Immature natural killer cell (primary cell): ENCODE data around the gene CHAD. TPM values are rescaled to one million over a fixed set of nuclear protein-coding genes. Genes with fewer than 3 reads are reported as not detected.

Source experiments
- DNase-seq, 3 donors: peaks; one replicate each; pipeline ENCODE4 v3.0.0; 2022; ENCODE audit warnings: mixed read lengths in 1 of 3
- H3K27ac Mint-ChIP-seq, 6 donors: one replicate each; pipeline ENCODE4 v1.8.0; 2020; ENCODE audit warnings: mixed read lengths in 6 of 6, mild to moderate bottlenecking in 5 of 6, inconsistent platforms in 4 of 6, moderate library complexity in 3 of 6
- H3K27me3 Mint-ChIP-seq, 3 donors: one replicate each; pipeline ENCODE4 v1.8.0; 2020 to 2021; ENCODE audit warnings: low read depth in 3 of 3, mild to moderate bottlenecking in 3 of 3, mixed read lengths in 3 of 3, moderate library complexity in 3 of 3, inconsistent platforms in 1 of 3
- H3K36me3 Mint-ChIP-seq, 3 donors: one replicate each; pipeline ENCODE4 v1.8.0; 2020; ENCODE audit warnings: mixed read lengths in 3 of 3, inconsistent platforms in 2 of 3, mild to moderate bottlenecking in 2 of 3
- H3K4me1 Mint-ChIP-seq, 2 donors: one replicate each; pipeline ENCODE4 v1.8.0; 2020; ENCODE audit warnings: inconsistent platforms in 2 of 2, mild to moderate bottlenecking in 2 of 2, mixed read lengths in 2 of 2, moderate library complexity in 1 of 2
- H3K4me3 Mint-ChIP-seq, 5 donors: one replicate each; pipeline ENCODE4 v1.8.0; 2020; ENCODE audit warnings: mild to moderate bottlenecking in 5 of 5, mixed read lengths in 5 of 5, inconsistent platforms in 3 of 5, moderate library complexity in 3 of 5
- H3K9me3 Mint-ChIP-seq, 6 donors: one replicate each; pipeline ENCODE4 v1.8.0; 2020; ENCODE audit warnings: mild to moderate bottlenecking in 6 of 6, mixed read lengths in 6 of 6, inconsistent platforms in 4 of 6, moderate library complexity in 3 of 6
- polyA plus RNA-seq, 3 donors: library from polyadenylated mRNA; unstranded; fragments of 300-500 nt; fragmentation: Illumina TruSeq; gene quantifications; one replicate each; pipeline ENCODE4 v1.2.3, GENCODE V29; 2021

Gene CHAD
- polyA plus RNA-seq: not detected

- H3K36me3 Mint-ChIP-seq: peaks cover 0 to 9% (median 7%) of the 10 kb centered on the region in 3 donors
- H3K27me3 Mint-ChIP-seq: peaks cover 4 to 10% (median 8%) of the 10 kb centered on the region in 3 donors
- no peak within 1 kb of the TSS for H3K27ac Mint-ChIP-seq
- H3K4me1 Mint-ChIP-seq: peaks cover 6 to 12% of the 10 kb centered on the region in 2 donors
- DNase-seq: no peak
- peak within 1 kb of the TSS; percentile 21 to 64 (median 47) for H3K4me3 Mint-ChIP-seq
- peaks cover 0 to 2% (median 0%) of the 10 kb centered on the region in 6 donors for H3K9me3 Mint-ChIP-seq
Observed at GRCh38 chr17:50468304-50469207, at the start of gene CHAD. CHAD (minus strand) TSS chr17:50468880; CDS start chr17:50468813, 67 bp downstream.

DNA sequence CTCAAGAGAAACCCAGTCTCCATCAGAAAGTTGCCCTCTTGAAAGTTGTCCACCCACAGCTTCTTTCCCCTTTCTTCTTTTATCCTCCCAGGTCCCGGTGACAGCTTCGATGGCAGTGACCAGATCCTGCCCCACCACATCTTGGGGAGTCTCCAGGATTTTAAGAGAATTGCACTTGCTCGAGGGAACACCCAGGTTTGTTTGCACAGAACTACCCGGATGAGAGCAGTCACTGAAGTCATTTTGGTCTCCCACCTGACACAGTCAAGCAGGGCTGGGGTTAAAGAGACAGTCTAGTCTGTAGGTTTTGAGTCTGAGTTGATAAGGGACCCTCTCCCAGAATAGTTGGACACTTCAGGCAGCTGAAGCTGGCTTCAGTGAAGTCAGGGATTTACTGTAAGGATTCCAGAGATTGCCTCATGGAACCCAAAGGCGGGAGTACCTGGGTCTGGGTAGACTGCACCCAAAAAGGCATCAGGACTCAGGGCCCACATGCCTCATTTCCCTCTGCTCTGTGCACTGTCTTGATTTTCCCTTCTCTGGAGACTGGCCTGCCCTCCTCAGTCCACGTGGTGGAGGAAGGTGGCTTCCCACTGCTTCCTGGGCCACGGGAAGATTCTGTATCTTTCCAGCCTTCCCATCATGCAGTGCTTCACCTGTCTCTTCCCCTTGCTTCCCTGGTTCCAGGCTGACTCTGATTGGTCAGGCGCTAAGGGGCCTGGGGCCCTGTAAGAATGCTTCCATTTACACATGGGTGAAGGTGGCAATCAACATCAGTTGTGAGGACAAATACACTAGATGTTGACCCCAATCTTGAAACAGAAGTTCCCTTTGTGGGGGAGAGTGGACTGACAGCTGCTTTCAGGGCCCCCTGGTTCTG lies 49.1 kb upstream of the CHAD start:
- Mint-ChIP-seq H3K4me1 (no peaks in the 10 kb centered on the region), H3K9me3 (no peaks in the 10 kb centered on the region), H3K27ac (no peak overlapping the region), H3K4me3 (no peak overlapping the region), H3K36me3 (no peaks in the 10 kb centered on the region), H3K27me3 (peaks cover 2 to 3% (median 3%) of the 10 kb centered on the region in 3 donors)
- DNase-seq: no peak

GRCh38 chr17:50517011-50517410 lies 48.3 kb upstream of the CHAD start:
- peaks cover 2 to 3% (median 3%) of the 10 kb centered on the region in 3 donors for H3K27me3 Mint-ChIP-seq
- no peak for DNase-seq
- no peak overlapping the region for H3K27ac Mint-ChIP-seq
- no peaks in the 10 kb centered on the region for H3K9me3 Mint-ChIP-seq
- H3K4me3 Mint-ChIP-seq: no peak overlapping the region
- no peaks in the 10 kb centered on the region for H3K4me1 Mint-ChIP-seq
- no peaks in the 10 kb centered on the region for H3K36me3 Mint-ChIP-seq

DNA sequence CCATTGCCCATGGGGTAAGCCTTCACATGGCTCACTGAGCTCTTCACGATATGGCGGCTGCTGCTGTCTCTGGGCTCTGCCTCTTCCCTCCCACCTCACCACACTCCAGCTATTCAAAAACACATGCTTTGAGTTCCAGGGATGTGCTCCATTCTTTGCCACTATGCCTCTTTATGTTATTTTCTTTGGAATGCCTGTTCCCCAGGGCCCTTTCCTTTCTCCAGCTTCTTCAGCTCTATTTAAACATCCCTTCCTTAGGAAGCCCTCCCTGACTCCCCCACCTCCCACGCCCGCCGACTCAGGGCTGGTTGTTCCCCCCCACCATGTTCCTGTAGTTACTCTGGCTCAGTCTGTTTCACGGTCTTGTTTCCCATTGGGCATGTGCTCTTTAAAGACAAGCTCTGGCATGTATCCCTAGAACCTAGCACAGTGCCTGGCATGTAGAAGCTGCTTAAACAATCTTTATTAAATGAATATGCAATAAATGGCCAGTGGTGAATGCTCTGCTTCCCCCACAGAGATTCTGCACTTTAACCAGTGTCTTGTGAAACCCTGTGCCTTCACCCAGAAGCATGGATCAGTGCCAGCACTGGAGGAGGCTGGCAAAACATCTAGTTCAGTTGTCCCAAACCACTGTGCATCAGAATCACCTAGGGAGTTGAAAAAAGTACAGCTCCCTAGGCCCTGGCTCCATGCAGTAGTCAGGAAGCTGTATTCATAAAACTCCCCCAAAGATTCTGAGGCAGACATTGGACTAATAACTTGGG lies 46.4 kb upstream of the CHAD start:
- H3K9me3 Mint-ChIP-seq: no peaks in the 10 kb centered on the region
- no peaks in the 10 kb centered on the region for H3K4me1 Mint-ChIP-seq
- no peaks in the 10 kb centered on the region for H3K36me3 Mint-ChIP-seq
- DNase-seq: no peak
- no peak overlapping the region for H3K4me3 Mint-ChIP-seq
- H3K27me3 Mint-ChIP-seq: peaks cover 2 to 3% (median 3%) of the 10 kb centered on the region in 3 donors
- no peak overlapping the region for H3K27ac Mint-ChIP-seq

DNA sequence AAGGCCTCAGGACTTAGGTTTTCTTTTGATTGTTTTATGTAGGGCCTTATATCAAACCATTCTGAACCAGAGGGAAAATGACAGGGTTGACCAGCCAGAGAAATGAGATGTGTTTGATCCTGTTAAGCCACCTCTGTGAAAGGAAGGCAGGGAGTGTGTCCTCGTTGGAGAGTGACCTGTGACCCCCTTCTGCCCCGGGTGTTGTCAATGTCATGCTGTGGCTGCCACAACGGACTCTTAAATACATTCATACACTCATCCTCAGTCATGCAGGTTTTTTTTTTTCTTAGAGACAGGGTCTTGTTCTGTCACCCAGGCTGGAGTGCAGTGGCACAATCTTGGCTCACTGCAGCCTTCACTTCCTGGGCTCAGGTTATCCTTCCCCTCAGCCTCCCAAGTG lies 45.7 kb upstream of the CHAD start:
- Mint-ChIP-seq H3K27me3 (peaks cover 2 to 4% (median 3%) of the 10 kb centered on the region in 3 donors), H3K36me3 (no peaks in the 10 kb centered on the region), H3K9me3 (no peaks in the 10 kb centered on the region), H3K27ac (no peak overlapping the region), H3K4me1 (peaks cover 4 to 5% of the 10 kb centered on the region in 2 donors), H3K4me3 (no peak overlapping the region)
- no peak for DNase-seq

DNA sequence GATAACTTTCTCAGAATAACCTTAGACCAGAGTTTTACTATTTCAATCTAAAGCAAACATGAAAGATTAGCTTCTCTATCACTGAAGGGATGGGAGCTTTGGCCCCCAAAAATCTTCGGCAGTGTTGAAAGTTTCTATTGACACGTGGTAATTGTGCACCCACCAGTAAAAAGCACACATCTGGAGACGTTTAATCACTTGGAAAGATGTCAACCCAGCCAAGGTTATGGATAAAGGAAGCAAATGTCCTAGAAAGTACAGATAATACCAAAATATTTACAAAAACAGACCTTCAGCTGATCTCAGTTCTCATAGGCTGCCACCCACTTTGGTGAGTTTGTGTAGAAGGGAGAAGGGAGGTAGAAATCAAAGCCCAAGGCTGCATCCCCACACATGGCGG lies 44.8 kb upstream of the CHAD start:
- Mint-ChIP-seq H3K27ac (no peak overlapping the region), H3K4me3 (no peak overlapping the region)

GRCh38 chr17:50511058-50511457 lies 42.4 kb upstream of the CHAD start:
- Mint-ChIP-seq H3K27ac (no peak overlapping the region), H3K27me3 (peaks cover 2 to 3% (median 2%) of the 10 kb centered on the region in 3 donors), H3K9me3 (no peaks in the 10 kb centered on the region), H3K4me1 (peaks cover 19 to 21% of the 10 kb centered on the region in 2 donors), H3K36me3 (no peaks in the 10 kb centered on the region), H3K4me3 (no peak overlapping the region)
- DNase-seq: no peak

More for the DNA sequence above, 44.8 kb upstream of the CHAD start:
- Mint-ChIP-seq H3K36me3 (no peaks in the 10 kb centered on the region), H3K4me1 (peaks cover 13% of the 10 kb centered on the region in 2 donors), H3K9me3 (no peaks in the 10 kb centered on the region), H3K27me3 (peaks cover 2 to 4% (median 3%) of the 10 kb centered on the region in 3 donors)
- no peak for DNase-seq

GRCh38 chr17:50508573-50509460 lies 40.1 kb upstream of the CHAD start:
- DNase-seq: no peak
- peaks cover 19 to 21% of the 10 kb centered on the region in 2 donors for H3K4me1 Mint-ChIP-seq
- peak overlapping the region; percentile 77 to 95 (median 90) for H3K27ac Mint-ChIP-seq
- peak overlapping the region; percentile 80 to 94 (median 88) for H3K4me3 Mint-ChIP-seq
- peaks cover 0 to 2% (median 2%) of the 10 kb centered on the region in 3 donors for H3K27me3 Mint-ChIP-seq
- no peaks in the 10 kb centered on the region for H3K36me3 Mint-ChIP-seq
- H3K9me3 Mint-ChIP-seq: no peaks in the 10 kb centered on the region

DNA sequence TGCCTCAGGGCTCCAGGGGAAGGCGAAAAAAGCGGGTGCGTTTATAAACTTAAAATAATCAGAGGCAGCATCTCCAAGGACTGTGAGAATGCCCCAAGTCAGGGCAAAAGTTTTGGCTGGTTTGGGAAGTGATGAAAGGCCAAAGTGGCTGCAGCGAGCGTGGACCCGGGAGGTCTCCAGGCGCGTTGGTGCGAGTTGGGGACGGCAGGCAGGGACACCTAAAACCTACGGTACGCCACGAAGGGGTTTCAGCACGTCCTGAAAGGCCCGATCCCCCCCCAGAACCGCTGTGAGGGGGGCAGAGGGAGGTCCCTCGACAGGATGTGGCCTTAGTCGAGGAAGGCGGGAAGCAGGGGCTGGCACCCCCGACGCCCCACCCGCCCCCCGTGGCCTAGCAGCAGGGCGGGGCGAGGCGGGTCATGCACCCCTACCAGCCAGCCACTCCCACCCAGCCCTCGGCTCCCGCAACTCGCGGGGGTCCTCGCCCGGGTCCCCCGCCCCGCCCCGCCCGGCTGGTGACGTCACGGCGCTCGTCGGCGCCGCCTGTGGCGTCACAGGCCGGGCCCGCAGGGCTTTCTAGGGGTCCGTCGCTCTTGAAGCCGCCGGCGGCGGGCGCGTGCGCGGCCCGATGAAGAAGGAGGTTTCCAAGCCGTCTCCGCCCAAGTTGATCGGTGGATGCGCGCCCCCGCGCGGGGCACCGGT lies 39.3 kb upstream of the CHAD start, which contains the start of gene MYCBPAP:
TSS of gene MYCBPAP (plus strand) at position 569 of the 702 bp plus-strand sequence. CDS start 236 bp downstream, outside the sequence.
- H3K9me3 Mint-ChIP-seq: no peaks in the 10 kb centered on the region
- H3K4me1 Mint-ChIP-seq: peaks cover 19 to 21% of the 10 kb centered on the region in 2 donors
- H3K27me3 Mint-ChIP-seq: peaks cover 0 to 2% (median 2%) of the 10 kb centered on the region in 3 donors
- DNase-seq: peak; percentile 81 to 89 (median 82)
- H3K27ac Mint-ChIP-seq: peak within 1 kb of the TSS; percentile 89 to 97 (median 96)
- H3K4me3 Mint-ChIP-seq: peak within 1 kb of the TSS; percentile 81 to 94 (median 90)
- no peaks in the 10 kb centered on the region for H3K36me3 Mint-ChIP-seq

- Mint-ChIP-seq H3K4me3 (peak overlapping the region in 4 of 5 donors; percentile 16 to 55 (median 31)), H3K27me3 (peaks cover 0 to 2% (median 0%) of the 10 kb centered on the region in 3 donors), H3K9me3 (no peaks in the 10 kb centered on the region), H3K36me3 (no peaks in the 10 kb centered on the region), H3K27ac (peak overlapping the region; percentile 2 to 62 (median 48)), H3K4me1 (peaks cover 19 to 21% of the 10 kb centered on the region in 2 donors)
- DNase-seq: no peak
Observed at GRCh38 chr17:50506298-50506697, 37.6 kb upstream of the CHAD start.

DNA sequence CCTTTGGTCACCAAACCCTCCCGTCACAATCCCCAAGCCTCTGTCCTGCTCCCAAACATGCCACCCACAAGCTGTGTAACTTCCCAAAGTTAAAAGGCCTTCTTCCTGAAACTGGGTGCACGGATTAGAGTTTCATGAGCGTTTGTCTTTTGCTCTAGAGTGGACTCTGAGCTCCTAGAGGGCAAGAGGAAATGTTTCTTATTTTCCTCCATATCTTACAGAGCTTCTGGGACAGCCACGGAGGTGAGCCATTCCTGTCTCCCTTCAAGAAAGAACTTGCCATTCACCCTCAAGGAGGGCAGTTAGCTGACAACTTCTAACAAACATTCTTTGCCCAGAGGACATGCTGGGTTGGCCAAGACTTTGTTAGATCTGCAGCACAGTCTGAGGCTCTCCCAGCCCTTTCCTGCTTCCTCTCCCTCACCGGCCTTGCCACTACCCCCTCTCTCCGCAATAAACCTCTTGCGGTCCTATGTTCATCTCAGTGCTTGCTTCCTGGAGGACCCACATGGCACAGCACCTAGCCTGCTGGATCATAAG lies 37.0 kb upstream of the CHAD start:
- Mint-ChIP-seq H3K4me1 (peaks cover 19 to 21% of the 10 kb centered on the region in 2 donors), H3K4me3 (no peak overlapping the region), H3K27ac (no peak overlapping the region), H3K36me3 (no peaks in the 10 kb centered on the region), H3K9me3 (no peaks in the 10 kb centered on the region), H3K27me3 (peaks cover 0 to 2% (median 0%) of the 10 kb centered on the region in 3 donors)
- no peak for DNase-seq
